Parathyroid adenoma (tissue), 2 donors: Measurements from ENCODE around the gene CNOT6L.

Experiments used
- H2AFZ ChIP-seq: fragments of 300-600 bp; sonication (generic); one replicate; pipeline ENCODE4 v1.7.0; 2017; ENCODE audit warnings: antibody characterized with exemption, mild to moderate bottlenecking
- H3K27ac ChIP-seq: fragments of 300-600 bp; sonication (generic); one replicate; pipeline ENCODE4 v1.7.0; 2017
- H3K27me3 ChIP-seq: fragments of 300-600 bp; sonication (generic); one replicate; pipeline ENCODE4 v1.7.0; 2017; ENCODE audit warnings: low read length; ENCODE audit not compliant: control insufficient read depth, insufficient read depth
- H3K36me3 ChIP-seq: fragments of 300-600 bp; sonication (generic); one replicate; pipeline ENCODE4 v1.7.0; 2017; ENCODE audit warnings: low read length; ENCODE audit not compliant: control insufficient read depth, insufficient read depth
- H3K4me1 ChIP-seq: fragments of 300-600 bp; sonication (generic); one replicate; pipeline ENCODE4 v1.7.0; 2017; ENCODE audit warnings: control low read depth
- H3K4me2 ChIP-seq: fragments of 300-600 bp; sonication (generic); one replicate; pipeline ENCODE4 v1.7.0; 2017; ENCODE audit warnings: low read length
- H3K4me3 ChIP-seq: fragments of 300-600 bp; sonication (generic); one replicate; pipeline ENCODE4 v1.7.0; 2017; ENCODE audit warnings: low read depth, low read length
- H3K79me2 ChIP-seq: fragments of 300-600 bp; sonication (generic); one replicate; pipeline ENCODE4 v1.7.0; 2017; ENCODE audit warnings: control low read depth
- H3K9ac ChIP-seq: fragments of 300-600 bp; sonication (generic); one replicate; pipeline ENCODE4 v1.7.0; 2017; ENCODE audit warnings: mild to moderate bottlenecking
- H3K9me3 ChIP-seq: fragments of 300-600 bp; sonication (generic); one replicate; pipeline ENCODE4 v1.7.0; 2017; ENCODE audit warnings: low read length; ENCODE audit not compliant: control insufficient read depth
- CTCF ChIP-seq: fragments of 300-600 bp; sonication (generic); IDR thresholded peaks from one replicate; pipeline ENCODE4 v1.7.0; 2017; ENCODE audit warnings: antibody characterized with exemption, mild to moderate bottlenecking
- donor health status: primary hyperparathyroidism.

CNOT6L gene

GRCh38 chr4:77669946-77670590 lies 149.1 kb downstream of the CNOT6L start:
- Histone ChIP-seq H2AFZ (no peak overlapping the region), H3K9ac (no peak overlapping the region), H3K27ac (no peak overlapping the region), H3K9me3 (no peaks in the 10 kb centered on the region), H3K4me3 (no peak overlapping the region), H3K36me3 (no peaks in the 10 kb centered on the region), H3K4me2 (no peak overlapping the region), H3K79me2 (no peaks in the 10 kb centered on the region), H3K4me1 (no peaks in the 10 kb centered on the region), H3K27me3 (no peaks in the 10 kb centered on the region)
- no peak for TF ChIP-seq CTCF

- no peak for TF ChIP-seq CTCF
- Histone ChIP-seq H3K27me3 (no peaks in the 10 kb centered on the region), H3K36me3 (no peaks in the 10 kb centered on the region), H3K4me1 (no peaks in the 10 kb centered on the region), H3K4me3 (no peak overlapping the region), H3K9me3 (no peaks in the 10 kb centered on the region), H2AFZ (no peak overlapping the region), H3K4me2 (no peak overlapping the region), H3K9ac (no peak overlapping the region), H3K27ac (no peak overlapping the region), H3K79me2 (no peaks in the 10 kb centered on the region)
Measured at GRCh38 chr4:77665381-77666069, 153.6 kb downstream of the CNOT6L start.
